Testis (tissue), 2 donors: ENCODE data around the gene RNF157.

Experiments
- CTCF ChIP-seq, 3 experiments: fragments of 450-650 bp in 2 of 3; fragments of 200-600 bp in 1 of 3; sonication (generic) in 1 of 3; IDR thresholded peaks; one replicate each; pipeline ENCODE4 v1.5.1; 2016 to 2019; ENCODE audit warnings: antibody characterized with exemption in 3 of 3, mild to moderate bottlenecking in 2 of 3, moderate library complexity in 1 of 3
- POLR2A ChIP-seq: fragments of 450-650 bp; IDR thresholded peaks from one replicate; pipeline ENCODE4 v1.6.1; 2017; ENCODE audit warnings: antibody characterized with exemption, mild to moderate bottlenecking, moderate library complexity

DNA sequence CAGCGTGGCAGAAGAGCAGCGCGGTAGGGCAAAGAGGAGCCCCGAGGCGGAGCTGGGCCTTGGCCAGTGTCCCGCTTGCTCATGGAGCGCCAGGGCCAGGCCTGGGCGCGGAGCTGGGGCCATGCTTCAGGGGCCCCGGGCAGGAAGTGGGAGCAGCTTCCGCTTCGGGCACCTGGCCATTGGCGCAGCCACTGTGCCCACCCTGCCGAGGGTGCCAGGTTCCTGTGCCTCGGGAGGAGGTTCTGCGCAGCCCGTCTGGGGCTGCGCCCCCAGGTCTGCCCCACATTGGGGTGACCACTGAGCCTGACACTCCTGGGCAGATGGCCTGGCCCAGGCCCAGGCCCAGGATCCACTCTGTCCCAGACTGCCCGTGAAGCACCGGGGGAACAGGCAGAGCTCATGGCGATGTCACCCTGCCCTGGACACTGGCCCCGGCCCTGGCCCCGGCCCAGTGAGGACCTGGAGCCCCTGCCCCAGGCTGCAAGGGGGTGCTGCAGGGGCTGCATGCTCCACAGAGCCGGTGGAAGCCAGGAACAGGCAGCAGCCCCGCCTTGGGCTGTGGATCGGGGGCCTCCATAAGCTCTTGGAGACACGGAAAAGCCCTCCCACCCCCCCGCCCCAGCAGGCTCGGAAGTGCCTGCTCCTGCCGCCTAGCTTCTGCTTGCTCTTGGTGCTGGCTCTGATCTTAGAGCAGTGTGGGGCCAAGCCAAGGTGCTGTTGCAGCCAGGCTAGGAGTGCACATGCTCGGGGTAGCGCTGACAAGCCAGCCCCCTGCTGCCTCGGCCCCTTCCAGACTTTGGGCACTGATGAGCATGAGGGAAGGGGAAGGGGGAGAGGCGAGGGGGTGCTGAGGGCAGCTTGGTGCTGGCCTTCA lies 63.4 kb downstream of the RNF157 start:
- TF ChIP-seq POLR2A (no peak), CTCF (IDR thresholded peaks at IDR 0.05) (no peak)
